HG02642 (cell line): ENCODE results near the gene SLC27A1.
"Not testable (repeated sequence)": the region's sequence is repeated elsewhere in the genome, so short reads cannot be mapped to it uniquely, and the experiment has no call there.

Source experiments
- ATAC-seq: cut with Tn5 transposase; IDR thresholded peaks from one replicate; pipeline ENCODE4 v1.9.1; 2021; ENCODE audit warnings: mild to moderate bottlenecking; ENCODE audit not compliant: unreplicated experiment, poor library complexity

Gene SLC27A1

DNA sequence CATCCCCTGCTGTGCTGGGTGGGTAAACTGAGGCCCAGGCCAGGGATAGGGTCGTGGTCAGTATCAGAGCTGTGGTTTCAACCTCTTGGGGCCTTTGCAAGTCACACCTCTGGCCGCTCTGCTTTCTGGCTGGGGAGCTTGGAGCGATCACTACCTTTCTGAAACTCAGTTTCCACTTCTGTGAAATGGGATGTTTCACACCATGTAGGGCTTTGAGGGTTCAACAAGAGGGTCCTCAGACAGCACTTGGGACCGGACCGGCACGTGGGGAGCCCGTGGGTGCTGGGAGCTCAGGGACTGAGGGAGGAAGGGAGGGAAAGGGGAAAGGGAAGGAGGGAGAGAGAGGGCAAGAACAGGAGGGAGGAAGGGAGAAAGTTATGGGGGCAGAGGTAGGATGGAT lies 62.2 kb downstream of the SLC27A1 start:
- no peak for ATAC-seq

DNA sequence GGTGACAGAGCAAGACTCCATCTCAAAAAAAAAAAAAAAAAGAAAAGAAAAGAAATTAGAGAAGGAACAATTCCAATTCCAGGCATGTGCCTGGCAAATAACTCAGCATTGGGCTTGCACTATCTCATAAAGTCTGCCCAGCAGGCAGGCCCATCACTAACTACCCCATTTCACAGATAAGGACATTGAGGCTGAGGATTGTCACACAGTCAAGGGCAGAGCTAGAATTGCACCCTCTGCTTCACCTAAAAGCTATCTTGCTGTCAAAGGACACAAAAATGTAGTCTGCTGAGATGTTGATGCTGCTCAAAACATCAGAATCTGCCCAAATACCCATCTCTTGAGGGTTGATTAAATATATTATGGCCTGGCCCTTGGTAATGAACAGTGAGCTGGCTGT lies 64.4 kb downstream of the SLC27A1 start:
- ATAC-seq, result no peak

- no peak for ATAC-seq
These were observed 66.6 kb downstream of the SLC27A1 start for GRCh38 chr19:17536955-17537354.

- peak; percentile 7 for ATAC-seq
These were observed 68.4 kb downstream of the SLC27A1 start for GRCh38 chr19:17538684-17539237.

DNA sequence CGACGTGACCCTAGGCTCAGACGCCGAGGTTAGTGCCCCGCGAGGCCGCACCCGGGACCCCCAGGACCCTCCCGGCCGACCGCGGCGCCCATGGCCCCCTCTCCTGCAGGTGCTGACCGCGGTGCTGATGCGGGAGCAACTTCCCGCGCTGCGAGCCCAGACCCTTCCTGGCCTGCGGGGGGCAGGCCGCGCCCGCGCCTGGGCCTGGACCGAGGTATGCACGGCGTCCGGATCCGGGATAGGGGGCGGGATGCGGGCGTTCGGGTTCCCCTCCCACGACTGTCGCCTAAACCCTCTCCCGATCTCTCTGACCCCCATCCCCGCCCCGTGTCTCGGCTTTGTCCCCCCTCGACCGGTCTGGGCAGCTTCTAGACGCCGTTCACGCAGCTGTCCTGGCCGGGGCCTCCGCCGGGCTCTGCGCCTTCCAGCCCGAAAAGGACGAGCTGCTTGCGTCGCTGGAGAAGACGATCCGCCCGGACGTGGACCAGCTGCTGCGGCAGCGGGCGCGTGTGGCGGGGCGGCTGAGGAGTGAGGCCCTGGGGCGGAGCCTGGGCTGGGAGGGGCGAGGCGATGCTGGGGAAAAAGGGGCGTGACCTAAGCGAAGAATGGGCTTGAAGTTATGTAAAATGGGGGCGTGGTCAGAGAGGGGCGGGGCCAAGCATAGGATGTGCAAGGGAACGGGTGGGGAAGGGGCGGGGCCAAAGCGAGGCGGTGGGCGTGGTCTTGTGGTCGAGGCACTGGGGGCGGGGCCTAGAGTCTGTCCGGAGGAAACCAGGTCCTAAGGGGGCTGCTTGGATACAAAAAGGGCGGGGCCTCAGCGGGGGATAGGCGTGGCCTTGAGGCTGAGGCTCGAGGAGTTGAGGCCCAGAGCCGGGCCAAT lies 69.2 kb downstream of the SLC27A1 start:
- ATAC-seq, result peak; percentile 54

DNA sequence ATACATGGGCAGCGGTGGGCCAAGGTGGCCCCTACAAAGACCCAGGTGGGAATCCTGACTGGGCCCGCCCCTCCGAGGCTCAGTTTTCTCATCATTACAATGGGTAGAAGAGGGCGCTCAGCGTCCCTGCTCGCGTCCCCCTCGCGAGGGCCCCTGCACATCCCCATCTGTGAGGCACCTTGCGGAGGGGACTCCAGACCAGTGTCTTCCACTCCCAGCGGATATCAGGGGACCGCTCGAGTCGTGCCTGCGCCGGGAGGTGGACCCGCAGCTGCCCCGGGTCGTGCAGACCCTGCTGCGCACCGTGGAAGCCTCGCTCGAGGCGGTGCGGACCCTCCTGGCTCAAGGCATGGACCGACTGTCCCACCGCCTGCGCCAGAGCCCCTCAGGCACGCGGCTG lies 69.8 kb downstream of the SLC27A1 start:
- no peak for ATAC-seq

- ATAC-seq, result no peak
These were observed 70.9 kb downstream of the SLC27A1 start for GRCh38 chr19:17541184-17541759.

DNA sequence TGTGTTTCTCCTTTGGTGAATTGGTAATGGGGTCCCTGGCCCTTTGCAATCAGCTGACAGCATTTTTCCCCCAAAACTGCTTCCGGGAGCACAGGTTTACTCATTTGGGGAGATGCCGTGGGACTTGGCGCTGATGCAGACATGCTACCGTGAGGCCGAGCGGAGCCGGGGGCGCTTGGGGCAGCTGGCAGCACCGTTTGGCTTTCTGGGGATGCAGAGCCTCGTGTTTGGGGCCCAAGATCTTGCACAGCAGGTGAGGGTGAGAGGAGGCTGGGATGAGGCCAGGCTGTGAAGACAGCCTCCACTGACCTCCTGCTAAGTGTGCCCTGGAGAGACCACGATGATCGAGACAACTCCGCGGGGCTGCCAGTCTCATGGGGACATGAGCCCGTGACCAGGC lies 71.7 kb downstream of the SLC27A1 start:
- no peak for ATAC-seq

DNA sequence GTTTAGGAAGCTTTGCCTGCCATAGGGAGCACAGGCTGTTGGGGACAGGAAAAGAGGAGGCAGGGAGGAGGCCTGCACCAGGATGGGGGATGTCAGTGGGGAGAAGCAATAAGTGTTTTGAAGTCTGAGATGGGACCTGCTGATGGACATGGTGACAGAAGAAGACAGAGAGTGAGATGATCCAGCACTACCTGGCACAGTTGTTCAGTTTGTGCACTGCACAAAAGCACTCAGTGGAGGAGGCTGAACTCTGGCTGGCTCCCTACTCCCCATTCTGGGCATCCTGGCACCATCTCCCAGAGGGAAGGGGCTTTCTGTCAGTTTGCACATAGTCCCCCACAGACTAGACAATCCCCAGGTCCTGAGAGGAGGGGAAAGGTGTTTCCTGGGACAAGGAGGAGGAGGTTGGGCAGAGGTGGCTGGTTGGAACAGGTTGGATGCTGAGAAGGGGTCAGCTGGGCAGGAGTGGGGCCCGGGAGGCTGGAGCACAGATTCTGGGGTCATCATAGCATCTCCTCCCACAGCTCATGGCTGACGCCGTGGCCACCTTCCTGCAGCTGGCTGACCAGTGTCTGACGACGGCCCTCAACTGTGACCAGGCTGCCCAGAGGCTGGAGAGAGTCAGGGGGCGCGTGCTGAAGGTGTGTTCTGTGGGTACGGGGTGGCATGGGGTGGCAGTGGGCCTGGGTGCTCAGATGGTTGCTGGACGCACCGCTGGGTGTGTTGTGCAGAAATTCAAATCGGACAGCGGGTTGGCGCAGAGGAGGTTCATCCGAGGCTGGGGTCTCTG lies 72.7 kb downstream of the SLC27A1 start:
- ATAC-seq, result no peak

DNA sequence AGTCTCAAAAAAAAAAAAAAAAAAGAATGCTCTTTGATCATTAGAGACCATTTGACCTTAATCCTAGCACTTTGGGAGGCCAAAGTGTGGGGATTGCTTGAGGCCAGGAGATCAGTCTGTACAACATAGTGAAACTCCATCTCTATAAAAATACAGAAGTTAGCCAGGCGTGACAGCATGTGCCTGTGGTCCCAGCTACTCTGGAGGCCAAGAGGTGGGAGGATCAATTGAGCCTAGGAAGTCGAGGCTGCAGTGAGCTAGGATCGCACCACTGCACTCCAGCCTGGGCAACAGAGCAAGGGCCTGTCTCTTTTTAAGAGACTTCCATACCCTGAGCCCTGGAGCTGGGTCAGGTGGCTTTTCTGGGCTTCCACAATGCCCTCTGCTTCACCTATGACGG lies 73.7 kb downstream of the SLC27A1 start:
- ATAC-seq, result no peak

GRCh38 chr19:17544418-17544817 lies 74.1 kb downstream of the SLC27A1 start:
- ATAC-seq, result no peak

DNA sequence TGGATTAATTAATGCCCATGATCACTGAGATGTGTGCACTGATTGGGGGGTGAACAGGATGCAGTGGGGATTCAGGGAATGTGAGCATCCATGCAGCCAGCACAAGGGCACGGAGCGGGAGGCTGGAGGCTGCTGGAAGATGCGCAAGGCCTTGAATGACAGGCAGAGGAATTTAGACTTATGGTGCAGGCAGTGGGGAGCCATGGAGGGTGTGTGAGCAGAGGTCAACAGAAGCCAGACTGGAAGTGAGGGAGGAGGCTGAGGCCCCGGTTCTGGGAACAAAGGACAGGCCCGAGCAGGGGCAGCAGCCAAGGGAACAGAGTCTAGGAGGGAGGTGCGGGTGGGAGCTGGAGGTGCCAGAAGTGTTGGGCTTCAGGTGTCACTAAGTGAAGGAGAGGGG lies 77.8 kb downstream of the SLC27A1 start:
- ATAC-seq, result no peak

DNA sequence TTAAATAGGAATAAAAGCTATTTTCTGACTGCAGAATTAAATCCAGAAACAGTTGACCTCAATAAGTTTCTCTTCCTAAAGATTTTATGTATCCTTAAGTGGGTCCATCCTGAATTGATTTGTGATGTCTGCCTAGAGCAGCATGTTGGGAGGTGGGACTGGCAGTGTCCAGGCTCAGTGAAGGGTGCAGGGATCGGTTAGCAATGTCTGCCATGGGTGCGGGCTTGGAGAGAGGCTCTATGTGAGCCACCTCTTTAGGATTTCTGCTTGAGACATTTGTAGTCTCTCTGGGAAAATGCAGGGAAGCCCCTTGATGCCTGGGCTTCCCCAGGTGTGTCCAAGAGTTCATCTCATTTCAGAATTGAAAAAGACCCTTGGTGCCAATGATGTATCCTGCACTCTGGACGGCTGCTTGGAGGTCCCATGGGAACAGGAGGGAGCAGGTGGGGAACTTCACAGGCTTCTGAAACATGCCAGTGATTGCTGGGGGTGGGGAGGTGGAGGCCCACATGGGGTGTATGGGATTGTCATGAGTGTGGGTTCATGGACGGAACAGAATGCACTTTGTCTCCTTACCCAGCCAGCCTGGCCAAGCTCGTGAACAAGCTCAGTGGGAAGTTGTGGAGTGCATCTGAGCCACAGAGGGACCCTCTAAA lies 78.9 kb downstream of the SLC27A1 start:
- ATAC-seq, result no peak

DNA sequence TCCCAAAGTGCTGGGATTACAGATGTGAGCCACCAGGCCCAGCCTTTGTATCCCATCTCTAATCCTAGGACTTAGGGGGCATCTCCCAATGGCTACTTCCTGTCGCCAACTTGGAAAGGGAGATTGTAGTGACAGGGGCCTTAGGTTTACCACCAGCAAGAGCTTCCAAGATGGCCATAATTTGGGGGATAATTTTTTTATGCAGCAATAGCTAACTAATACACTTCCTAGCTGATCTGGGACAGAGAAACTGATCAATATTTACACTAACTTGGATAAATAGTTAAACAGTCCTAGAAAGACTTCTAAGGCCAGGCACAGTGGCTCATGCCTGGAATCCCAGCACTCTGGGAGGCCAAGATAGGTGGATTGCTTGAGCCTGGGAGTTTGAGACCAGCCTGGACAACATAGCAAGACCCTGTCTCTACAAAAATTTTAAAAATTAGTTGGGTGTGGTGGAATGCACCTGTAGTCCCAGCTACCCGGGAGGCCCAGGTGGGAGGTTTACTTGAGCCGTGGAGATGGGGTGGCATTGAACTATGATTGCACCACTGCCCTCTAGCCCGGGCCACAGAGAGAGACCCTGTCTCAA lies 79.8 kb downstream of the SLC27A1 start:
- ATAC-seq, result no peak

GRCh38 chr19:17552735-17553134 lies 82.4 kb downstream of the SLC27A1 start:
- ATAC-seq, result not testable (repeated sequence)

- ATAC-seq, result no peak
These were observed 82.9 kb downstream of the SLC27A1 start for GRCh38 chr19:17553256-17553655.

- no peak for ATAC-seq
These were observed 84.7 kb downstream of the SLC27A1 start for GRCh38 chr19:17554968-17555479.

- peak; percentile 88 for ATAC-seq
These were observed 85.2 kb downstream of the SLC27A1 start, which contains the start of gene COLGALT1 for GRCh38 chr19:17555480-17555928. Gene COLGALT1, plus strand, starts transcription at chr19:17555649. Its CDS starts 65 bp downstream, at chr19:17555714.
